Neural progenitor cell (in vitro differentiated cells): ENCODE measurements around the gene MDH2. TPM values are rescaled to one million over a fixed set of nuclear protein-coding genes. Genes with fewer than 3 reads are reported as not detected.

ENCODE experiments used
- DNase-seq: peaks from one replicate; pipeline ENCODE4 v3.0.0-alpha.2; 2016; ENCODE audit warnings: low spot score
- H2AFZ ChIP-seq: fragments of 200-600 bp; sonication (generic); replicated peaks from 2 replicates; pipeline ENCODE4 v1.6.1; 2016; ENCODE audit warnings: antibody characterized with exemption
- H3F3A ChIP-seq: fragments of 200-600 bp; sonication (generic); 2 replicates; pipeline ENCODE4 v1.6.1; 2016; ENCODE audit warnings: antibody characterized with exemption, low read depth
- H3K27ac ChIP-seq: fragments of 200-600 bp; sonication (generic); 2 replicates; pipeline ENCODE4 v1.5.1; 2016; ENCODE audit warnings: mild to moderate bottlenecking
- H3K27me3 ChIP-seq: fragments of 200-600 bp; sonication (generic); 2 replicates; pipeline ENCODE4 v1.6.1; 2016; ENCODE audit warnings: mild to moderate bottlenecking, moderate library complexity
- H3K36me3 ChIP-seq: fragments of 200-600 bp; sonication (generic); 2 replicates; pipeline ENCODE4 v1.5.1; 2016
- H3K4me1 ChIP-seq: fragments of 200-600 bp; sonication (generic); 2 replicates; pipeline ENCODE4 v1.6.1; 2016; ENCODE audit warnings: mixed run types
- H3K4me2 ChIP-seq: fragments of 200-600 bp; sonication (generic); 2 replicates; pipeline ENCODE4 v1.6.1; 2016
- H3K4me3 ChIP-seq: fragments of 200-600 bp; sonication (generic); 2 replicates; pipeline ENCODE4 v1.5.1; 2016
- H3K79me2 ChIP-seq: fragments of 200-600 bp; sonication (generic); 2 replicates; pipeline ENCODE4 v1.6.1; 2016; ENCODE audit warnings: low read depth
- H3K9ac ChIP-seq: fragments of 200-600 bp; sonication (generic); 2 replicates; pipeline ENCODE4 v1.6.1; 2016
- H3K9me3 ChIP-seq: fragments of 200-600 bp; sonication (generic); 2 replicates; pipeline ENCODE4 v1.5.1; 2016; ENCODE audit warnings: low read depth
- H4K20me1 ChIP-seq: fragments of 200-600 bp; sonication (generic); 2 replicates; pipeline ENCODE4 v1.6.1; 2016; ENCODE audit warnings: low read depth
- H3K27ac Mint-ChIP-seq: 3 replicates; pipeline ENCODE4 v1.8.0; 2021; ENCODE audit warnings: mixed read lengths
- H3K27me3 Mint-ChIP-seq: 2 replicates; pipeline ENCODE4 v1.8.0; 2022; ENCODE audit warnings: low read depth, mild to moderate bottlenecking, inconsistent platforms, moderate library complexity, mixed read lengths; ENCODE audit not compliant: insufficient read depth
- H3K36me3 Mint-ChIP-seq: 3 replicates; pipeline ENCODE4 v1.8.0; 2021; ENCODE audit warnings: mixed read lengths
- H3K4me1 Mint-ChIP-seq: 3 replicates; pipeline ENCODE4 v1.8.0; 2021; ENCODE audit warnings: mixed read lengths
- H3K4me3 Mint-ChIP-seq: 3 replicates; pipeline ENCODE4 v1.8.0; 2021; ENCODE audit warnings: mild to moderate bottlenecking, moderate library complexity, mixed read lengths
- H3K9me3 Mint-ChIP-seq: 3 replicates; pipeline ENCODE4 v1.8.0; 2020; ENCODE audit warnings: mixed read lengths
- CTCF ChIP-seq: fragments of 200-600 bp; sonication (generic); IDR thresholded peaks from 2 replicates; pipeline ENCODE4 v1.5.1; 2017; ENCODE audit warnings: antibody characterized with exemption, mild to moderate bottlenecking
- EZH2 ChIP-seq: fragments of 200-600 bp; sonication (generic); IDR thresholded peaks from 2 replicates; pipeline ENCODE4 v1.6.1; 2017; ENCODE audit warnings: antibody characterized with exemption, mild to moderate bottlenecking, moderate library complexity
- EZH2phosphoT487 ChIP-seq: fragments of 200-600 bp; sonication (generic); IDR thresholded peaks from 2 replicates; pipeline ENCODE4 v1.6.1; 2017; ENCODE audit warnings: antibody characterized with exemption
- total RNA-seq: library from RNA; depleted of rRNA; stranded (reverse); fragments of >200 nt; gene quantifications from 2 replicates; pipeline ENCODE4 v1.2.3, GENCODE V29; 2015; ENCODE audit warnings: low replicate concordance

The MDH2 gene
- total RNA-seq, 1 donor from 2014 or later = 51.5 TPM

- no peak overlapping the region for H3K4me3 Mint-ChIP-seq
- H3K79me2 ChIP-seq = no peaks in the 10 kb centered on the region
- H3K36me3 Mint-ChIP-seq = peaks cover 11% of the 10 kb centered on the region
- no peaks in the 10 kb centered on the region for H3K36me3 ChIP-seq
- H3K9ac ChIP-seq = no peak overlapping the region
- TF ChIP-seq EZH2phosphoT487 (no peak), CTCF (no peak), EZH2 (no peak)
- H3K9me3 Mint-ChIP-seq = no peaks in the 10 kb centered on the region
- no peak overlapping the region for H3K27ac Mint-ChIP-seq
- DNase-seq = no peak
- H3K9me3 ChIP-seq = no peaks in the 10 kb centered on the region
- no peak overlapping the region for H2AFZ ChIP-seq
- H3F3A ChIP-seq = no peaks in the 10 kb centered on the region
- no peak overlapping the region for H3K4me2 ChIP-seq
- H3K4me1 Mint-ChIP-seq = peaks cover 4% of the 10 kb centered on the region
- no peak overlapping the region for H3K4me3 ChIP-seq
- H3K27ac ChIP-seq = no peak overlapping the region
- H3K27me3 ChIP-seq = no peaks in the 10 kb centered on the region
- no peaks in the 10 kb centered on the region for H4K20me1 ChIP-seq
- no peaks in the 10 kb centered on the region for H3K4me1 ChIP-seq
- no peaks in the 10 kb centered on the region for H3K27me3 Mint-ChIP-seq
Observed at GRCh38 chr7:76031964-76032363, 15.9 kb upstream of the MDH2 start.

GRCh38 chr7:76037310-76037709, 10.6 kb upstream of the MDH2 start:
- Histone ChIP-seq H3K36me3 (no peaks in the 10 kb centered on the region), H3K27me3 (no peaks in the 10 kb centered on the region), H2AFZ (no peak overlapping the region), H4K20me1 (no peaks in the 10 kb centered on the region), H3K79me2 (no peaks in the 10 kb centered on the region), H3K4me2 (no peak overlapping the region), H3K9me3 (no peaks in the 10 kb centered on the region), H3F3A (no peaks in the 10 kb centered on the region), H3K9ac (no peak overlapping the region), H3K27ac (no peak overlapping the region), H3K4me1 (no peaks in the 10 kb centered on the region), H3K4me3 (no peak overlapping the region)
- DNase-seq = no peak
- no peak overlapping the region for H3K4me3 Mint-ChIP-seq
- no peaks in the 10 kb centered on the region for H3K27me3 Mint-ChIP-seq
- peaks cover 4% of the 10 kb centered on the region for H3K4me1 Mint-ChIP-seq
- no peaks in the 10 kb centered on the region for H3K9me3 Mint-ChIP-seq
- no peak for TF ChIP-seq CTCF
- TF ChIP-seq EZH2 = no peak
- TF ChIP-seq EZH2phosphoT487 = no peak
- H3K27ac Mint-ChIP-seq = no peak overlapping the region
- H3K36me3 Mint-ChIP-seq = peaks cover 6% of the 10 kb centered on the region

GRCh38 chr7:76040126-76040525, 7.8 kb upstream of the MDH2 start:
- peaks cover 2% of the 10 kb centered on the region for H3K36me3 Mint-ChIP-seq
- no peaks in the 10 kb centered on the region for H3K27me3 ChIP-seq
- H3K9ac ChIP-seq = no peak overlapping the region
- peaks cover 17% of the 10 kb centered on the region for H3K79me2 ChIP-seq
- no peaks in the 10 kb centered on the region for H3K9me3 Mint-ChIP-seq
- no peaks in the 10 kb centered on the region for H3F3A ChIP-seq
- peaks cover 4% of the 10 kb centered on the region for H4K20me1 ChIP-seq
- no peak for DNase-seq
- no peaks in the 10 kb centered on the region for H3K4me1 ChIP-seq
- no peaks in the 10 kb centered on the region for H3K9me3 ChIP-seq
- TF ChIP-seq EZH2 (no peak), CTCF (no peak), EZH2phosphoT487 (no peak)
- no peak overlapping the region for H3K27ac Mint-ChIP-seq
- peaks cover 2% of the 10 kb centered on the region for H3K4me1 Mint-ChIP-seq
- H3K27me3 Mint-ChIP-seq = peaks cover 2% of the 10 kb centered on the region
- no peak overlapping the region for H3K4me3 Mint-ChIP-seq
- H3K27ac ChIP-seq = no peak overlapping the region
- no peaks in the 10 kb centered on the region for H3K36me3 ChIP-seq
- no peak overlapping the region for H3K4me3 ChIP-seq
- no peak overlapping the region for H2AFZ ChIP-seq
- no peak overlapping the region for H3K4me2 ChIP-seq
